BJ (cell line): ENCODE results near the gene MRPL58. TPM values are rescaled to one million over a fixed set of nuclear protein-coding genes. Genes with fewer than 3 reads are reported as not detected.
A peak's percentile ranks its signal among the peaks of the same experiment; 100 is the strongest.

ENCODE experiments used
- CTCF ChIA-PET: fragments of 350-600 bp; formaldehyde crosslinking; extraction: SDS; loops from one replicate; lab custom pipeline; 2021; ENCODE audit warnings: antibody characterized with exemption, inconsistent platforms; lab: Yijun Ruan, JAX
- POLR2A ChIA-PET: fragments of 300-600 bp; sonication (Branson Sonifier 250); formaldehyde crosslinking; extraction: SDS; loops from one replicate; lab custom pipeline; 2021; ENCODE audit warnings: antibody characterized with exemption; lab: Charles Lee
- DNase-seq: peaks from one replicate; pipeline ENCODE4 v3.0.0-alpha.2; 2011; ENCODE audit warnings: low read depth
- H3K27me3 ChIP-seq: 2 replicates; pipeline ENCODE4 v1.6.0; 2011; ENCODE audit warnings: low read length; ENCODE audit not compliant: control insufficient read depth, insufficient read depth
- H3K36me3 ChIP-seq: 2 replicates; pipeline ENCODE4 v1.5.1; 2011; ENCODE audit warnings: low read length; ENCODE audit not compliant: control insufficient read depth, insufficient read depth
- H3K4me3 ChIP-seq: 2 replicates; pipeline ENCODE4 v1.5.1; 2011; ENCODE audit warnings: low read depth, mild to moderate bottlenecking, control low read depth, low read length
- polyA plus RNA-seq: library from polyadenylated mRNA; depleted of rRNA; stranded (reverse); fragments of >200 nt; gene quantifications from 2 replicates; pipeline ENCODE4 v1.2.3, GENCODE V29; 2011
- TF ChIP-seq, protein P1 (sequence below): IDR thresholded peaks from 2 replicates; pipeline ENCODE4 v1.5.1; 2011; ENCODE audit warnings: low read depth, mild to moderate bottlenecking, control low read depth, inconsistent platforms, low read length, moderate library complexity; ENCODE audit not compliant: insufficient read depth

The MRPL58 gene
- polyA plus RNA-seq, 1 experiment: 44.2 TPM

DNA sequence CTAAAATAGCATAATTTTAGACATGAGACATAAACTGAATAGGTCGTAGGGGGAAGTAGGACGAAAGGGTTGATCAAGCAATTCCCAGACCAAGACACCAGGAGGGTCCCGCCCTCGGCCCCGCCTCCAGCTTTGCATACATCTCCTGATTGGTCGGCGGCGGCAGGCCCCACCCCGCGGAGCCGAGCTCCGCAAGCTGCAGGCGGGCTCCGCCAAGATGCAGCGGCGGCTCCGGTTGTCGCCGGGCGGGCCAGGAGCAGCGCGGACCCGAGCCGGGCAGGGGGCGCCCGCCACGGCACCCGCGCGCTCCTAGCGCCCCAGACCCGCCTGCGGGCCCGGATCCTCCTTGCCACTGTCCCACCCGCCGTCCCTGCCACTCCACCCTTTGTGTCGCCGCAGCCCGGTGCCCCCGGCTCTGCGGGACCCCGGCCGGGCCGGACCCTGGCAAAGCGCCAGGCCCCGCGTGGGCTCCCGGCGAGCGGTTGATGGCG is 25.0 kb upstream of the MRPL58 start, which contains the start of gene CDR2L:
Gene CDR2L (plus strand): TSS at position 215 of the 491 bp plus-strand sequence. CDS start 412 bp downstream, outside the sequence.
- DNase-seq: peak; percentile 70
- CTCF ChIA-PET: interaction anchor here (0.6 to 2.4 kb wide), 10 partner anchors 9 to 62 kb away, joined by 3 to 19 read pairs (median 4); no protein-coding TSS in a partner anchor
- POLR2A ChIA-PET: no interaction called here
- TF ChIP-seq, protein P1, sequence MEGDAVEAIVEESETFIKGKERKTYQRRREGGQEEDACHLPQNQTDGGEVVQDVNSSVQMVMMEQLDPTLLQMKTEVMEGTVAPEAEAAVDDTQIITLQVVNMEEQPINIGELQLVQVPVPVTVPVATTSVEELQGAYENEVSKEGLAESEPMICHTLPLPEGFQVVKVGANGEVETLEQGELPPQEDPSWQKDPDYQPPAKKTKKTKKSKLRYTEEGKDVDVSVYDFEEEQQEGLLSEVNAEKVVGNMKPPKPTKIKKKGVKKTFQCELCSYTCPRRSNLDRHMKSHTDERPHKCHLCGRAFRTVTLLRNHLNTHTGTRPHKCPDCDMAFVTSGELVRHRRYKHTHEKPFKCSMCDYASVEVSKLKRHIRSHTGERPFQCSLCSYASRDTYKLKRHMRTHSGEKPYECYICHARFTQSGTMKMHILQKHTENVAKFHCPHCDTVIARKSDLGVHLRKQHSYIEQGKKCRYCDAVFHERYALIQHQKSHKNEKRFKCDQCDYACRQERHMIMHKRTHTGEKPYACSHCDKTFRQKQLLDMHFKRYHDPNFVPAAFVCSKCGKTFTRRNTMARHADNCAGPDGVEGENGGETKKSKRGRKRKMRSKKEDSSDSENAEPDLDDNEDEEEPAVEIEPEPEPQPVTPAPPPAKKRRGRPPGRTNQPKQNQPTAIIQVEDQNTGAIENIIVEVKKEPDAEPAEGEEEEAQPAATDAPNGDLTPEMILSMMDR: no peak
- Histone ChIP-seq H3K27me3 (no peaks in the 10 kb centered on the region), H3K4me3 (peak within 1 kb of the TSS; percentile 82), H3K36me3 (no peaks in the 10 kb centered on the region; the same call in 1 of the 2 replicates)

DNA sequence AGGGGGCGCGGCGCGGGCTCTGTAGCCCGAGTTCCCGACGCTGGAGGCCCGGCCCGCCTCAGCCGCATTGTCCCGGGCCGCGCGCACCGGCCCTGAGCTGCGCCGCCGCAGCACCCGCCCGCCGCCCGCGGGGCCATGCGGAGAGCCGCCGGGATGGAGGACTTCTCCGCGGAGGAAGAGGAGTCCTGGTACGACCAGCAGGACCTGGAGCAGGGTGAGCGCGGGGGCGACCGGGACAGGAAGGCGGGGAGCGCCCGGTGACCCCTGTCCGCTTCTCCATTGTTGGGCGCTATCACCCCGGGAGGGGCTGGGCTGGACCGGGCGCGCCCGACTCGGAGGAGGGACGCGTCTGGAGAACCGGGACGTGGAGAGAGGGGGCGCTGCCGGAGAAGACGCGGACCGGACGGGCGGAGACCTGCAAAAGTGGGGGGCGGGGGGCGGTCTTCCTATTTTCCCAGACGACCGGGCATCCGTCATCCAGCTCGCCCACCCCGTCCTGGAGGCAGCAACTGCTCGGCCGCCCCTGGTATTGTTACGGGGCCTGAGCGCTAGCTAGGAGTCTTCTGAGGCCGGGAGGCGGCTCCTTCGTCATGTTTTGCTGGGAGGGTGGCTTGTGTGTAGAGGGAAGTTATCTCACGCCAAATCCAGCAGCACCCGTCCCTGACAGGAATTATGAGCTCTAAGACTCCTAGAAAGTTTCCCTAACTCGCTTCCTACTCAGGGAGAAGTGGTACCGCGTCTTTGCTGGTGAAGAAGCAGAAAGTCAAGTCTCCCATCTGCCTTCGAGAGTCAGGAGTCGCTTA is 24.4 kb upstream of the MRPL58 start:
- ChIA-PET POLR2A (interaction anchor here (0.5 to 0.6 kb wide), 3 partner anchors 31 to 118 kb away, joined by 4 to 11 read pairs (median 5); no protein-coding TSS in a partner anchor), CTCF (interaction anchor here (0.8 to 2.4 kb wide), 14 partner anchors 9 to 103 kb away, joined by 3 to 19 read pairs (median 4); partner anchors contain the start of gene HID1)
- TF ChIP-seq, protein P1: peak; percentile 70
- Histone ChIP-seq H3K36me3 (no peaks in the 10 kb centered on the region; the same call in 1 of the 2 replicates), H3K4me3 (peak overlapping the region; percentile 82), H3K27me3 (no peaks in the 10 kb centered on the region)
- DNase-seq: no peak

DNA sequence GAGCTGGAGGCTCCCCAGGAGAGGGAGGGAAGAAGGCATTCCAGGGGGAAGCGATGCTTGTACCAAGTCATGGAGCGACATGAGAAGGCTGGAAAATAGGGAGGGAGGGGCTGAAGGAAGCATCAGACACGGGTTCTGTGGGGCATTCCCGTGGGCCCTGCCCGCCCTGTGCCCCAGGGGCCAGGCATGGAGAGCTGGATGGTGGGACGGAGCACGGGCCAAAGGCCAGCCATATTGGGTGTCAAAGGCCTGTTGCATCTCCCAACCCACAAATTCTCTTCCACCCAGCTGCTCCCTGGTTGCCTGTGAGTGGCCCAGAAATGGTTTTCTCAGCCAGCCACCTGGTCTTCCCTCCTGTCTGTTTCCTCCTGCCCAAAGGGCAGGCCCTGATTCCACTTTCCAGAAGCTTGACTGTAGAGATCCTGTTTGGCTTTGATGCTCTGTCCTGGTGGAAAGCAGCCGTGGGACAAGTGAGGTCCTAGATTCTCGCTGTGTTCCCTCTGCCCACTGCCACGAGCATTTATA is 21.8 kb upstream of the MRPL58 start:
- TF ChIP-seq, protein P1: no peak
- Histone ChIP-seq H3K27me3 (no peaks in the 10 kb centered on the region), H3K4me3 (no peak overlapping the region), H3K36me3 (no peaks in the 10 kb centered on the region; the same call in 1 of the 2 replicates)
- ChIA-PET CTCF (no interaction called here), POLR2A (no interaction called here)
- DNase-seq: no peak

DNA sequence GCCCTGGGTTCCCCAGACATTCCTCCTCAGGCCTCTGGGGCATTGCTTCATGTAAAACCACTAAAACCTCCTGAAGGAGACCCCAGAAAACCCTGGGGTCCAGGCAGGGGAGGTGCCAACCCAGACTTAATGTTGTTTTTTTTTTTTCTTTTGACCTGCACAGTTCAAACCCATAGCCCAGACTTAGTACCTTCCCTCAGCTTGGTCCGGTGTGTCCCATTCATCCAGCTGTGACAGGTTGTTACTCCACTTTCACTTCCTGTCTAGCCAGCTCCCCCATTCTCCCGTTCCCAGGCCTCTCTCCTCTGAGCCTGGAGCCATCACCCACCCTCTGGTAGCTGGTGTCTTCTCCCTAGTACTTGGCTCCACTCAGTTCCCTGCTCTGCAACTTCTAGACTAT is 20.2 kb upstream of the MRPL58 start:
- no peaks in the 10 kb centered on the region for H3K27me3 ChIP-seq
- ChIA-PET CTCF (interaction anchor here (1.0 to 1.2 kb wide), 2 partner anchors 20 to 32 kb away, joined by 3 read pairs; partner anchors contain the start of gene MRPL58), POLR2A (no interaction called here)
- H3K36me3 ChIP-seq: no peaks in the 10 kb centered on the region; the same call in 1 of the 2 replicates
- TF ChIP-seq, protein P1: no peak
- no peak for DNase-seq
- H3K4me3 ChIP-seq: no peak overlapping the region
